GM21423 (cell line): ENCODE data around the gene RAB4B.
A peak's percentile ranks its signal among the peaks of the same experiment; 100 is the strongest.
"Not testable (repeated sequence)": the region's sequence is repeated elsewhere in the genome, so short reads cannot be mapped to it uniquely, and the experiment has no call there.

Experiments
- ATAC-seq: cut with Tn5 transposase; IDR thresholded peaks from one replicate; pipeline ENCODE4 v1.9.1; 2021; ENCODE audit warnings: mild to moderate bottlenecking, moderate library complexity; ENCODE audit not compliant: unreplicated experiment

Gene RAB4B

GRCh38 chr19:40801426-40802299, 23.6 kb downstream of the RAB4B start:
- no peak for ATAC-seq

- ATAC-seq, result no peak
Measured at GRCh38 chr19:40802300-40803169, 24.5 kb downstream of the RAB4B start.

- ATAC-seq, result no peak
Measured at GRCh38 chr19:40803170-40803856, 25.3 kb downstream of the RAB4B start.

- no peak for ATAC-seq
Measured at GRCh38 chr19:40803857-40804782, 26.1 kb downstream of the RAB4B start.

- ATAC-seq, result no peak
Measured at GRCh38 chr19:40804783-40805242, 26.8 kb downstream of the RAB4B start.

- ATAC-seq, result no peak
Measured at GRCh38 chr19:40805258-40805868, 27.3 kb downstream of the RAB4B start.

GRCh38 chr19:40806423-40807146, 28.5 kb downstream of the RAB4B start:
- ATAC-seq, result no peak

- ATAC-seq, result no peak
Measured at GRCh38 chr19:40807147-40808020, 29.3 kb downstream of the RAB4B start.

- no peak for ATAC-seq
Measured at GRCh38 chr19:40808021-40808325, 29.9 kb downstream of the RAB4B start.

- ATAC-seq, result no peak
Measured at GRCh38 chr19:40808497-40808896, 30.4 kb downstream of the RAB4B start.

GRCh38 chr19:40809358-40810086, 31.5 kb downstream of the RAB4B start:
- ATAC-seq, result no peak

- ATAC-seq, result no peak
Measured at GRCh38 chr19:40810160-40810559, 32.1 kb downstream of the RAB4B start.

GRCh38 chr19:40810649-40811408, 32.8 kb downstream of the RAB4B start:
- ATAC-seq, result peak; percentile 66

- no peak for ATAC-seq
Measured at GRCh38 chr19:40811478-40812341, 33.7 kb downstream of the RAB4B start.

- ATAC-seq, result not testable (repeated sequence)
Measured at GRCh38 chr19:40812571-40812970, 34.5 kb downstream of the RAB4B start.

GRCh38 chr19:40813182-40813581, 35.1 kb downstream of the RAB4B start:
- no peak for ATAC-seq
